WTC11 (cell line): Measurements from ENCODE around the gene PBX3. TPM values are rescaled to one million over a fixed set of nuclear protein-coding genes. Genes with fewer than 3 reads are reported as not detected.
A peak's percentile ranks its signal among the peaks of the same experiment; 100 is the strongest.
"Not testable (repeated sequence)": the region's sequence is repeated elsewhere in the genome, so short reads cannot be mapped to it uniquely, and the experiment has no call there.

Experiments
- ATAC-seq: fragments of 200-7000 bp; cut with Tn5 transposase; 2 replicates; pipeline ENCODE4 v1.10.0; 2021; ENCODE audit warnings: mild to moderate bottlenecking, moderate library complexity
- CTCF ChIA-PET: fragments of 300-600 bp; sonication (Branson Sonifier 250); formaldehyde crosslinking; loops from one replicate; lab custom pipeline; 2021; ENCODE audit warnings: antibody characterized with exemption; lab: Charles Lee
- POLR2A ChIA-PET: fragments of 350-600 bp; sonication (Branson Sonifier 250); formaldehyde crosslinking; loops from one replicate; lab custom pipeline; 2021; ENCODE audit warnings: antibody characterized with exemption; lab: Charles Lee
- DNase-seq: peaks from one replicate; pipeline ENCODE4 v3.0.0; 2021; ENCODE audit warnings: low spot score
- H3K27ac Mint-ChIP-seq: 2 replicates; pipeline ENCODE4 v1.8.0; 2021; ENCODE audit warnings: mixed read lengths
- H3K27me3 Mint-ChIP-seq: 2 replicates; pipeline ENCODE4 v1.8.0; 2021; ENCODE audit warnings: low read depth, mild to moderate bottlenecking, moderate library complexity, mixed read lengths
- H3K36me3 Mint-ChIP-seq: 2 replicates; pipeline ENCODE4 v1.8.0; 2021; ENCODE audit warnings: mixed read lengths
- H3K4me1 Mint-ChIP-seq: 2 replicates; pipeline ENCODE4 v1.8.0; 2022; ENCODE audit warnings: mixed read lengths
- H3K4me3 Mint-ChIP-seq: 2 replicates; pipeline ENCODE4 v1.8.0; 2021; ENCODE audit warnings: mild to moderate bottlenecking, moderate library complexity, mixed read lengths
- H3K9me3 Mint-ChIP-seq: 2 replicates; pipeline ENCODE4 v1.8.0; 2021; ENCODE audit warnings: mixed read lengths
- ARID4B ChIP-seq: sonication (generic); formaldehyde crosslinking; IDR thresholded peaks from 2 replicates; pipeline ENCODE4 v1.8.0; 2023; ENCODE audit warnings: missing genetic modification reagents, mild to moderate bottlenecking, borderline replicate concordance
- ATF2 ChIP-seq: sonication (generic); formaldehyde crosslinking; IDR thresholded peaks from 2 replicates; pipeline ENCODE4 v1.8.1; 2022; ENCODE audit warnings: low read depth, missing genetic modification reagents, borderline replicate concordance
- EMX1 ChIP-seq: fragments of 250-450 bp; sonication (Bioruptor Pico); IDR thresholded peaks from 2 replicates; pipeline ENCODE4 v1.8.0; 2021; ENCODE audit warnings: mild to moderate bottlenecking
- FOXK1 ChIP-seq: sonication (generic); formaldehyde crosslinking; IDR thresholded peaks from 2 replicates; pipeline ENCODE4 v1.8.0; 2022; ENCODE audit warnings: mild to moderate bottlenecking, moderate library complexity, missing genetic modification reagents
- HMGA2 ChIP-seq: fragments of 250-450 bp; sonication (Bioruptor Pico); IDR thresholded peaks from 2 replicates; pipeline ENCODE4 v1.4.0; 2021; ENCODE audit warnings: mild to moderate bottlenecking, moderate library complexity
- IRF1 ChIP-seq: sonication (generic); formaldehyde crosslinking; IDR thresholded peaks from 2 replicates; pipeline ENCODE4 v1.8.0; 2023; ENCODE audit warnings: missing genetic modification reagents
- NR2C2 ChIP-seq: sonication (generic); formaldehyde crosslinking; IDR thresholded peaks from 2 replicates; pipeline ENCODE4 v1.8.0; 2022; ENCODE audit warnings: mild to moderate bottlenecking, missing genetic modification reagents
- SMAD4 ChIP-seq: sonication (generic); formaldehyde crosslinking; IDR thresholded peaks from 2 replicates; pipeline ENCODE4 v1.8.0; 2022; ENCODE audit warnings: mild to moderate bottlenecking, missing genetic modification reagents
- ZNF317 ChIP-seq: sonication (generic); formaldehyde crosslinking; IDR thresholded peaks from 2 replicates; pipeline ENCODE4 v1.8.1; 2023; ENCODE audit warnings: low read depth, mild to moderate bottlenecking, moderate library complexity, missing genetic modification reagents, borderline replicate concordance
- total RNA-seq: library from RNA; stranded (reverse); gene quantifications from 3 replicates; pipeline ENCODE4 v1.2.3, GENCODE V29; 2021
- TF ChIP-seq, protein P1 (sequence below): fragments of 250-450 bp; sonication (Bioruptor Pico); IDR thresholded peaks from 2 replicates; pipeline ENCODE4 v1.9.0; 2021; ENCODE audit warnings: mild to moderate bottlenecking
- TF ChIP-seq, protein P2 (sequence below): sonication (generic); formaldehyde crosslinking; IDR thresholded peaks from 2 replicates; pipeline ENCODE4 v1.8.0; 2022; ENCODE audit warnings: mild to moderate bottlenecking, missing genetic modification reagents
- TF ChIP-seq, protein P3 (sequence below): sonication (generic); formaldehyde crosslinking; conservative IDR thresholded peaks from 2 replicates; pipeline ENCODE4 v1.8.1; 2023; ENCODE audit warnings: mild to moderate bottlenecking, low read depth, missing genetic modification reagents, moderate library complexity
- TF ChIP-seq, protein P4 (sequence below): fragments of 250-450 bp; sonication (Bioruptor Pico); conservative IDR thresholded peaks from 2 replicates; pipeline ENCODE4 v1.9.0; 2021; ENCODE audit warnings: mild to moderate bottlenecking

PBX3 gene
- total RNA-seq, 1 experiment from 2014 or later = 48.5 TPM

- H3K4me3 Mint-ChIP-seq, DNase-seq, H3K27me3 Mint-ChIP-seq, H3K4me1 Mint-ChIP-seq, CTCF ChIA-PET, H3K27ac Mint-ChIP-seq, POLR2A ChIA-PET, ATAC-seq: not testable (repeated sequence)
- peaks cover 30% of the 10 kb centered on the region for H3K36me3 Mint-ChIP-seq
- H3K9me3 Mint-ChIP-seq = peaks cover 20% of the 10 kb centered on the region
Measured at GRCh38 chr9:125779220-125779565, 32.0 kb downstream of the PBX3 start.

DNA sequence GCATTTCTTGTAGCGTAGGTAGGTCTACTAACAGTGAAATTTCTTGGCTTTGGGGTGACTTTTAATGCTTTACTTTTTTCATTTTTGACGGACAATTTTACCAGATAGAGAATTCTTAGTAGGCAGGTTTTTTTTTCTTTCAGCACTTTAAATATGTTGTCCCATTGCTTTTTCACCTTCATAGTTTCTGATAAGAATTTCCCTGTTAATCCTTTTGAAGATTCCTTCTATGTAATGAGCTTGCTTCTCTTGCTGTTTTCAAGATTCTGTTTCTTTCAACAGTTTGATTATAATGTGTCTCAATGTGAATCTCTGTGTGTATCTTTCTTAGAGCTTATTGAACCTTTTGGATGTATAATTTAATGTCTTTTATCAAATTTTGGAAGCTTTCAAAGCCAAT lies 35.5 kb downstream of the PBX3 start:
- DNase-seq = no peak
- CTCF ChIA-PET = no interaction called here
- TF ChIP-seq, protein P1, sequence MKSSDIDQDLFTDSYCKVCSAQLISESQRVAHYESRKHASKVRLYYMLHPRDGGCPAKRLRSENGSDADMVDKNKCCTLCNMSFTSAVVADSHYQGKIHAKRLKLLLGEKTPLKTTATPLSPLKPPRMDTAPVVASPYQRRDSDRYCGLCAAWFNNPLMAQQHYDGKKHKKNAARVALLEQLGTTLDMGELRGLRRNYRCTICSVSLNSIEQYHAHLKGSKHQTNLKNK (CRISPR knock-in tag) = no peak
- TF ChIP-seq ZNF317 (CRISPR knock-in tag) = peak; percentile 72; the same call in 1 of the 2 replicates
- no peak for ATAC-seq
- no peaks in the 10 kb centered on the region for H3K27me3 Mint-ChIP-seq
- H3K9me3 Mint-ChIP-seq = peaks cover 20% of the 10 kb centered on the region
- POLR2A ChIA-PET = no interaction called here
- no peak overlapping the region for H3K27ac Mint-ChIP-seq
- peaks cover 39% of the 10 kb centered on the region for H3K36me3 Mint-ChIP-seq
- H3K4me1 Mint-ChIP-seq = peaks cover 11% of the 10 kb centered on the region
- H3K4me3 Mint-ChIP-seq = no peak overlapping the region

- POLR2A ChIA-PET = no interaction called here
- DNase-seq = no peak
- Mint-ChIP-seq H3K4me3 (no peak overlapping the region), H3K4me1 (peaks cover 11% of the 10 kb centered on the region), H3K36me3 (peaks cover 36% of the 10 kb centered on the region), H3K27me3 (no peaks in the 10 kb centered on the region), H3K27ac (peak overlapping the region; percentile 64), H3K9me3 (peaks cover 20% of the 10 kb centered on the region)
- CTCF ChIA-PET = no interaction called here
- peak; percentile 34; the same call in 1 of the 2 replicates for ATAC-seq
- TF ChIP-seq SMAD4 (no peak), IRF1 (CRISPR knock-in tag) (no peak), HMGA2 (CRISPR knock-in tag) (no peak), ATF2 (no peak), FOXK1 (CRISPR knock-in tag) (no peak), ARID4B (CRISPR knock-in tag) (no peak), NR2C2 (CRISPR knock-in tag) (no peak), EMX1 (CRISPR knock-in tag) (no peak)
- TF ChIP-seq, protein P2, sequence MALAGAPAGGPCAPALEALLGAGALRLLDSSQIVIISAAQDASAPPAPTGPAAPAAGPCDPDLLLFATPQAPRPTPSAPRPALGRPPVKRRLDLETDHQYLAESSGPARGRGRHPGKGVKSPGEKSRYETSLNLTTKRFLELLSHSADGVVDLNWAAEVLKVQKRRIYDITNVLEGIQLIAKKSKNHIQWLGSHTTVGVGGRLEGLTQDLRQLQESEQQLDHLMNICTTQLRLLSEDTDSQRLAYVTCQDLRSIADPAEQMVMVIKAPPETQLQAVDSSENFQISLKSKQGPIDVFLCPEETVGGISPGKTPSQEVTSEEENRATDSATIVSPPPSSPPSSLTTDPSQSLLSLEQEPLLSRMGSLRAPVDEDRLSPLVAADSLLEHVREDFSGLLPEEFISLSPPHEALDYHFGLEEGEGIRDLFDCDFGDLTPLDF (CRISPR knock-in tag) = no peak
- TF ChIP-seq, protein P1 (CRISPR knock-in tag) = no peak
- TF ChIP-seq, protein P3, sequence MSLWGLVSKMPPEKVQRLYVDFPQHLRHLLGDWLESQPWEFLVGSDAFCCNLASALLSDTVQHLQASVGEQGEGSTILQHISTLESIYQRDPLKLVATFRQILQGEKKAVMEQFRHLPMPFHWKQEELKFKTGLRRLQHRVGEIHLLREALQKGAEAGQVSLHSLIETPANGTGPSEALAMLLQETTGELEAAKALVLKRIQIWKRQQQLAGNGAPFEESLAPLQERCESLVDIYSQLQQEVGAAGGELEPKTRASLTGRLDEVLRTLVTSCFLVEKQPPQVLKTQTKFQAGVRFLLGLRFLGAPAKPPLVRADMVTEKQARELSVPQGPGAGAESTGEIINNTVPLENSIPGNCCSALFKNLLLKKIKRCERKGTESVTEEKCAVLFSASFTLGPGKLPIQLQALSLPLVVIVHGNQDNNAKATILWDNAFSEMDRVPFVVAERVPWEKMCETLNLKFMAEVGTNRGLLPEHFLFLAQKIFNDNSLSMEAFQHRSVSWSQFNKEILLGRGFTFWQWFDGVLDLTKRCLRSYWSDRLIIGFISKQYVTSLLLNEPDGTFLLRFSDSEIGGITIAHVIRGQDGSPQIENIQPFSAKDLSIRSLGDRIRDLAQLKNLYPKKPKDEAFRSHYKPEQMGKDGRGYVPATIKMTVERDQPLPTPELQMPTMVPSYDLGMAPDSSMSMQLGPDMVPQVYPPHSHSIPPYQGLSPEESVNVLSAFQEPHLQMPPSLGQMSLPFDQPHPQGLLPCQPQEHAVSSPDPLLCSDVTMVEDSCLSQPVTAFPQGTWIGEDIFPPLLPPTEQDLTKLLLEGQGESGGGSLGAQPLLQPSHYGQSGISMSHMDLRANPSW (CRISPR knock-in tag) = no peak
- TF ChIP-seq, protein P4, sequence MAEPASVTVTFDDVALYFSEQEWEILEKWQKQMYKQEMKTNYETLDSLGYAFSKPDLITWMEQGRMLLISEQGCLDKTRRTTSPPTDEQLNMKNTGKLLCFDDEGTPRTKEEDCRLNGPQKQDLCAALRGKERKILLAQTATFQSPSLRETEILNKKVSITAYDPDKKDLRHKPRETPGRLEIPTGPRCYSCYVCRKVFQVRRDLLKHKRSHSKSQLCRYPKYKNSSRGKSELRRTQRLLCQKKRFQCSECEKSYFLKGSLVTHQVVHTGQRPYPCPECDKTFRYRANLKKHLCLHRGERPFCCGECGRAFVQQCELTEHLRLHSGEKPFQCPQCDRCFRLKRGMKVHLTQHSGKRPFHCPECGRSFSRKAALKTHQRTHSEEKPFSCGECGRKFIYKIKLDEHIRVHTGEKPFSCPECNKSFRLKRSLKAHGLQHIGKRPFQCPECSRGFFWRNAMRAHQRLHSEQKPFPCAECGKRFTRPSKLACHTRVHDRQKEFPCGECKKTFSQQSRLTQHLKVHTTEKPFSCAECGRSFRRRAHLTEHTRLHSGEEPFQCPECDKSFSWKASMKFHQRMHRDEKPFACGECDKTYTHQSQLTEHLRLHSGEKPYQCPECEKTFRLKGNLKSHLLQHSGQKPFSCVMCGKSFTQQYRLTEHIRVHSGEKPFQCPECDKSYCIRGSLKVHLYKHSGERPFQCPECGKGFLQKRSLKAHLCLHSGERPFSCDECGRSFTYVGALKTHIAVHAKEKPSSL (CRISPR knock-in tag) = no peak
Measured at GRCh38 chr9:125784286-125785049, 37.3 kb downstream of the PBX3 start.
